KOPT-K1 (cell line): ENCODE results near the gene SYNE1.

Experiments
- H3K27ac ChIP-seq: fragments of 200-600 bp; sonication (generic); 2 replicates; pipeline ENCODE4 v1.5.1; 2016; ENCODE audit warnings: antibody characterized with exemption, mild to moderate bottlenecking, low read depth, low read length; ENCODE audit not compliant: poor library complexity, severe bottlenecking
- H3K36me3 ChIP-seq: fragments of 200-600 bp; sonication (generic); 2 replicates; pipeline ENCODE4 v1.5.1; 2017; ENCODE audit warnings: antibody characterized with exemption, mild to moderate bottlenecking, low read length, moderate library complexity; ENCODE audit not compliant: insufficient read depth
- H3K9me3 ChIP-seq: fragments of 200-600 bp; sonication (generic); 2 replicates; pipeline ENCODE4 v1.5.1; 2017; ENCODE audit warnings: antibody characterized with exemption, low read length, mild to moderate bottlenecking; ENCODE audit not compliant: insufficient read depth, poor library complexity, severe bottlenecking

The SYNE1 gene

DNA sequence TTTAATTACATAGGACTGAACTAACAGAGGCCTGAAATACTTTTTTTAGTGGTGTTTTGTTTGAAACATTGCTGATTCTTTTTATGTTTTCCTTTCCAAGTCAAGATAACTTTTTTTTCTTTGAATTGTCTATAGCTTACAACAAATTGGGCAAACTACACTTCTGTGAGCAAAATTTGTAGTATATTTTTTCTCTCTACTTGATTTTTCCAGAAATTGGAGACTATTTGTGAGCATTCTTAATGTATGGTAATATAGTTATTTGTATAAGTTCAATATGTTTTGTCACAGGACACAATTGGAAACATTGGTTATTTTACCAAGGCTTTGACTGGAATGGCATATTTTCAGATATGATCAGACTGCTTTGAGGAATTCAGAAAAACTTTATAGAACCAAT lies 216.5 kb downstream of the SYNE1 start:
- H3K9me3 ChIP-seq = peaks cover 13% of the 10 kb centered on the region
- H3K27ac ChIP-seq = no peak overlapping the region

DNA sequence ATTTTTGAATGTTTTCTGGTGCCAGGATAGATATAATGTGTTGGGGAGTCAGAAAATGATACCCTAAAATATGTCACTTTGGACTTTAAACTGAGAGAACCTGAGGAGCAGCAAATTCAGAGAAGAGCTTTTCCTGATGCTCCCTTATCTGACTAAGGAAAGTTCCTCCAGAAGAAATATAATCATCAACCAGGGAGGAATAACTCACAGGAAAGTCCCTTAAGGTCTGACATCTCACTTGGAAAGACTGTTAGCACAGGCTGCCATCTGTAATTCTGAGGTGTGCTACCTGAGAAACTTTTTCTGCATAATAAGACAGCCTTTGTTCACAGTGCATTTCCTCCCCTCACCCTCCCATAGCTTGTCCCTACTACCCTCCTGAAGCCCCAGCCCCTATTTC lies 218.6 kb downstream of the SYNE1 start:
- Histone ChIP-seq H3K27ac (no peak overlapping the region), H3K9me3 (peaks cover 13% of the 10 kb centered on the region), H3K36me3 (no peaks in the 10 kb centered on the region)

More for the DNA sequence above, 216.5 kb downstream of the SYNE1 start:
- no peaks in the 10 kb centered on the region for H3K36me3 ChIP-seq

DNA sequence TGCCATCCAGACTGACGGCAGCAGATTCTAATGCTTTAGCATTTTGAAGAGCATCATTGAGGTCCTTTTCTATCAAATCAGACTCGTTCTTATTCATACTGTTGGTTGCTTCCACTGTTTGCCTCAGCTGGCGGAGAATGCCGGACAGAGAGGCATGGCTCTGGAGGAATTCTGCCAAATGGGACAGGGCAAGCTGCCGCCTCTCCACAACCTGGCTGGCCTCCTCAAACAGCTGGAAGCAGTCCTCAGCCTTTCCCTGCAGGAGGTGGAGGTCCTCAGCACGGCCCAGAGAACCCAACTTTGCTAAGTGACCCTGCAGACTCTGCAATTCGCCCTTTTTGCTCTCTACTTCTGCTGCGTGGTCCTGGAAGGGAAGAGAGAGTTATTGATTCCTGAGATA lies 220.5 kb downstream of the SYNE1 start:
- H3K9me3 ChIP-seq = peaks cover 13% of the 10 kb centered on the region
- no peaks in the 10 kb centered on the region for H3K36me3 ChIP-seq
- H3K27ac ChIP-seq = no peak overlapping the region

DNA sequence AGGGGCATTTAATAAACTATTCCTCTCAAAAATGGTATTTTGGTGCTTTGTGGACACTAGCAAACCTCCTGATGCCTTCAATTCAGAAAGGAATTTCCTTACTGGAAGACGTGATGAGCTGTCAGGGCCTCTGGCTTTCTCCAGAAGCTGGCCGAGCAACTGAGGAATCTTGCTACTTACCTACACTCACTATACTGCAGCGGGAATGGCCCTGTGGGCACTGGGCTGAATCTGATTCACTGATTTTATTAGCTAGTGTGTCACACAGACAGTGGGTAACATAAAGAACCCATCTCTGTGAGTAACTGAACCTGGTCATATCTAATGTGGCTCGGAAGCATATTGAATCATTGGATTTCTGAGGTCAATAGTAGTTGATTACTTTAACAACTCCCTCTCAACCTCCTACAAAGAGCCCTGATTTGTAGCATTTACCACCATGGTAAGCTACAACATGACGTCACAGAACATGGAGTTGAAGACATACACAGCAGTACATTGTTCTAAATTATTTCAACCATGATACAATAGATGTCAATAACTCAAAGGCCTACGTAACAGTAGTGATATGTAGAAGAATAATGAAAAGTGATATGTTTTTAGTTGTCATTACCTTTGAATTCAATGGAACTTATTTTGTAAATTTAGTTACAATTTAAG lies 232.1 kb downstream of the SYNE1 start:
- no peaks in the 10 kb centered on the region for H3K9me3 ChIP-seq

DNA sequence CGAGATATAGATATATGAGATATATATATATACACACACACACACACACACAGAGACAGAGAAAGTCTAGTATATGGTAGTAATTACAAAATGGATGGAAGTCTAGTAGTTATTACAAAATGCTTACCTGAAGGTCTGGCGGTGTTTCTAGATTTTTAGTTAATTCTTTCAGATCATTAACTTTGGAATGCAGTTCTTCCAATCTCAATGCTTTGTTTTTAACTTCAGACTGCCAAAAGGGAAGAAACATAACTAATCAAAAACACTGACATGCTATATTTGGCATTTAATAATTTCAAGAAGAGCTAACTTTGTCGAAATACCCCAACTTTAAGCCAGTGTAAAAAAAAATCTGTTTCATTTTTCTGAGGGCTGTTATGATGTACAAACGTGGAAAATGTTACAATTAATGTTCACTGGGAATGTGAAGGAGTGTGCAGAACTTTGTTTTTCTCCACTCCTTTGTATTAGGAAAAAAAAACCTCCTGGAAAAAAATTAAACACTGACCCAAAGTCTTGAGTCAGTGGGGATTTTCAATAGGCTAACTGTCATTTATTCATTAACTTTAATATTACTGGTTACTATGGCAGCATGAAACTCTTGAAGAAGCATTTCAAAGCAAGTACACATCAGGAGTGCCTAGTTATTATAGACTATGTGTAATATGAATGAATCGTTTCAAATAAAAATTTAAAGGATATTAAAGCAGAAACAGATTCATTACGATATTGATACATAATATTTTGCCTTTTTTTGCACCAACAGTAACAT lies 232.9 kb downstream of the SYNE1 start:
- H3K27ac ChIP-seq = no peak overlapping the region
- H3K36me3 ChIP-seq = no peaks in the 10 kb centered on the region
- no peaks in the 10 kb centered on the region for H3K9me3 ChIP-seq

More for the DNA sequence above, 232.1 kb downstream of the SYNE1 start:
- H3K36me3 ChIP-seq = no peaks in the 10 kb centered on the region
- H3K27ac ChIP-seq = no peak overlapping the region

DNA sequence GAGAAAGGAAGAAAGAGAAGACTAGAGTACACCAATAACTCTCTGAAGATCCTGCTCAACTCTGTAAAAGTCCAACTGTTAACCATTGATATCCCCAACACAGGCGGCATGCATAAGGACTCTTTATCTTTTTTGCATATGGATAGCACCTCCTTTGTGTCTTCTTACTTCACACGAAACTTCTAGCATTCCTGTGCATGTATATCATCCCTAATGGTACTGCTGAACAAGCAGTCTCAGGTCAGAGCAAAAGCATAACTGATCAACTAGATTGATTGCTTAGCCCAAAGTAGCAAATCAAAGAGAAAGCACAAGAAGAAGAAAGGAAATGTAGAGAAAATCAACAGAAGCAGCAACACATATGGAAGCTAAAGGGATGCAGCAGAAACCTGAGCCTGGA lies 234.4 kb downstream of the SYNE1 start:
- no peaks in the 10 kb centered on the region for H3K9me3 ChIP-seq
- H3K36me3 ChIP-seq = no peaks in the 10 kb centered on the region
- H3K27ac ChIP-seq = no peak overlapping the region

DNA sequence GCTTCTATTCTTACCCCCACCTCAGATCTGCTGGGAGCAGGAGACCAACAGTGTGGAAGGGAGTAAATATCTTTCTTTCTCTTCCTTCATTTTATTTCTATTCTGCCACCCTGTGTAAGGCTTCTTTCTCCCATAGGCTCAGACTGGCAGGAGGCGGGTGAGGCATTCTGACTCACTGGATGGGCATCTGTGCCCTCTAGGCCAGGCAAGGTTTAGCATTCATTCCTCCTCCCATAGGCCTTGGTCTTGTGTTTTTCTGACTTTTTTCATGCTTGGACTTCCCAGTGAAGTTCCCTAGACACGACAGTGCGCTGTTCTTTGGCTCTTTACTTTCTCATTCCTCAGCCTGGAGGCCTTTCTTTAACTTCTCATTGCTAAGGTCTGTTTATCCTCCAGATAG lies 235.2 kb downstream of the SYNE1 start:
- H3K27ac ChIP-seq = no peak overlapping the region
- no peaks in the 10 kb centered on the region for H3K9me3 ChIP-seq

DNA sequence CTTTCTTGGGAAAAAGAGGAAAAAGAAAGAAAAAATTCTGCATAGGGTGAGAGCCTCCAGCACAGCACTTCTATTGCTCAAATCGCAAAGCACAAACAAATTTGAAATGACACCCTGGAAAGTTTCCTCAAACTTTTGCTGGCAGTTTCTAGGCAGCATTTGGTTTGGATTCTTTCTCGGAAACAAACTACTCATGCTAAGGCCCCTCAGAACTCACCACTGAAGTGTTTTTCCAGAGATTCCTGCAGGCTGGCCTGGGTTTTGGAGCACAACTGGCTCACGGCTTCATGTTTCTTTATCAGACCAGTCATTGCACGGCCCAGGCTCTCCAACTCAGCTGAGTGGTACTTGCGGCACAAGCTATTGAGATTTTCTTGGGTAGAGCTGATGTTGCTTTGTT lies 237.8 kb downstream of the SYNE1 start:
- H3K9me3 ChIP-seq = no peaks in the 10 kb centered on the region
- no peaks in the 10 kb centered on the region for H3K36me3 ChIP-seq
- no peak overlapping the region for H3K27ac ChIP-seq

More for the DNA sequence above, 235.2 kb downstream of the SYNE1 start:
- no peaks in the 10 kb centered on the region for H3K36me3 ChIP-seq

DNA sequence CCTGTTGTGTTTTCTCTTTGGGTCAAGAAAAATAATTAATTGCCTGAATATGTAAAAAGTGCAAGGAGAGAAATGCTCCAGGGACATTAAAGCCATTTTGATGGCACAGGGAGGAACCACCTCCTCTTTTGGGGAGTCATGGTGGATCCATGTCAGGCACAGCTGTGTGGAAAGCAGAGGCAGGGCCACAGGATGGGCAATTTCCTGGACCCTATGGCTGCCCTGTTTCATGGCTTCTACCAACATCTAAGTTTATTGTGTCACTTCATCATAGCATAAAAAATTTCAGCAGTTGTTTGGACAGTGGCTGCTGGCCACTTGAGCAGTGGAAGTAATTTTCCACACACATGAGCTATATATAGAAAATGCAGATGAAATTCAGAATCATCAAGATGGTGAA lies 238.2 kb downstream of the SYNE1 start:
- Histone ChIP-seq H3K27ac (no peak overlapping the region), H3K9me3 (no peaks in the 10 kb centered on the region), H3K36me3 (no peaks in the 10 kb centered on the region)

DNA sequence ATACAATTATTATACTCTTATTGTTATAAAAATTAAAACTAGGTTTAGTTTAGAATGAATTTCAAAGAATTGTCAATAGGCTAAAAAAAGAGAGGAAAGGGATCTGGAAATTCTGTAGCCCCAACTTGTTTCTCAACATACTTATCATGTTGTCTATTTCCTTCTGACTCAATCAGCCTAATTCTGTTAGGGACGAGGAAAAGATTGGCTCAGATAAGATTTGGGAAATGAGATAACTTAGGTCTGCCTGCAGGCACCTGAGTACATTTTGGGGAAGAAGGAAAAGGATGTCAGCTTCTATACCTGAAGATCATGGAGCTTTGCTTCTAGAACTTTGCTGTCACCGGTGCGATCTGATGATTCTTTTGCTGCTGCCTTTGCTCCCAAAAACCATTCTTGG lies 238.8 kb downstream of the SYNE1 start:
- no peaks in the 10 kb centered on the region for H3K36me3 ChIP-seq
- no peaks in the 10 kb centered on the region for H3K9me3 ChIP-seq
- no peak overlapping the region for H3K27ac ChIP-seq

DNA sequence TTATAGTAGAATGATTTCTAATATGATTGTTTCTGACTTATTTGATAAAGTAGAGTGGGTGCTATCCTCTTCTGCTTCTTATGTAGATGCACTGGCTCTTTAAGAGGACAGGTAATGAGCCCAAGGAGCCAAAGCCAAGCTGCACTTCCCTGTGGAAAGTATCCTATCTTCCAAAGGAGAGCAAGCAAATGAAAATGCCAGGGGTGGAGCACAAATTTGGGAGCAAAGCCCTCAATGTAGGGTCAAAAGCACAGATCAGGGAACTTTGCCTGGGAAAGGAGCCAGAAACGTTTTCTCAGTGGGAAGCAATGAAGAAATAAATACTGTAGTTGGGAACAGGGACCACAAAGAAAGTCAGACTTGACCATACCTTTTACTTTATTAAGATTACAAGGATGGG lies 242.9 kb downstream of the SYNE1 start:
- no peaks in the 10 kb centered on the region for H3K9me3 ChIP-seq
- no peak overlapping the region for H3K27ac ChIP-seq
- no peaks in the 10 kb centered on the region for H3K36me3 ChIP-seq

DNA sequence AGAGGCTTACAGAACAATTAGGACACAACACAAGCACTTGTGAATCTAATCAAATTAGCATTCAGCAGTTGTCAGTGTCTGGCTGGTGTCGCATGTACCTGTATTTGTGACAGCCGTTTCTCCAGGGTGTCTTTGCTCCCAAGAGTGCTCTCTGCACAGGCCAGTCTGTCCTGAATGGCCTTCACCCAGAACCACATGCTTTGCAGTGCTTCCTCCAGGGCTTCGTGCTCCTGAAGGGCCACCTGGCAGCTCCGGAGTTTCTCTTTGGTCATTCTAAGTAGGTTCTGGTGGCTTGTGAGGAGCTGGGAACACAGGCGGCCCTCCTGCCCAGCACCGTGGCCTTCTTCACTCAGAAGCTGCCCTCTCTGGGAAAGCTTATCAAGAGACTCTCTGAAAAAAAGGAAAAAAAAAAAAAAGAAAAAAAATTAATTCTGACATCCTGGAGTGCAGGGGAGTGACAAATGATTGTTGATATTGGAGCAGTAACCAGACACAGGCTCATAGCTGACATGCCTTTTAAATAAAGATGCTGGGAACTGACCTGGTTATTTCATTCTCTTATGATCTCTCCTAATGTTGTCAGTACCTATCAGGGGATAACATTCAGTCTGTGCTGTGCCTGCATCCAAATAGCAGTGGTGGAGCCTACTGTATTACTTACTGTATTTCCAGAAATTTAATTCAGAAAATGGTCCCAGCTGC lies 245.8 kb downstream of the SYNE1 start:
- H3K9me3 ChIP-seq = no peaks in the 10 kb centered on the region
- H3K27ac ChIP-seq = no peak overlapping the region
- H3K36me3 ChIP-seq = no peaks in the 10 kb centered on the region

DNA sequence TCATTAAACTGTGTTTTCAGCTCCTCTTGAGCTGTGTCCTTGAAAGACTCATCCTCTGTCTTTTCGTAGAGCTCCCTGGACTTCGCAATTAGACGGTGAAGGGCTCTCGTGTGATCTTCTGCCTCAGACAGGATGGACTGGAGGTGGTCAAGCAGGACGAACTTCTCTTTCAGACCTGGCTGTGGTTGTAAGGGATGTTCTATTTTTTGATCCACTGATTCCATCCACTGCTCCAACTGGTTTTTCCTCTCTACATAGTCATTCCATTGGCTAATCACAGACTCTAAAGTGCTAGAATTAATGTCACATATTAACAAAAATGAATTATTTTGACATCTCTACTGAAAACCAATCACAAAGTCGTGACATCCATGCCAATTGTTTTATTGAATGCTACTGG lies 250.1 kb downstream of the SYNE1 start:
- no peaks in the 10 kb centered on the region for H3K36me3 ChIP-seq
- no peaks in the 10 kb centered on the region for H3K9me3 ChIP-seq
- no peak overlapping the region for H3K27ac ChIP-seq

DNA sequence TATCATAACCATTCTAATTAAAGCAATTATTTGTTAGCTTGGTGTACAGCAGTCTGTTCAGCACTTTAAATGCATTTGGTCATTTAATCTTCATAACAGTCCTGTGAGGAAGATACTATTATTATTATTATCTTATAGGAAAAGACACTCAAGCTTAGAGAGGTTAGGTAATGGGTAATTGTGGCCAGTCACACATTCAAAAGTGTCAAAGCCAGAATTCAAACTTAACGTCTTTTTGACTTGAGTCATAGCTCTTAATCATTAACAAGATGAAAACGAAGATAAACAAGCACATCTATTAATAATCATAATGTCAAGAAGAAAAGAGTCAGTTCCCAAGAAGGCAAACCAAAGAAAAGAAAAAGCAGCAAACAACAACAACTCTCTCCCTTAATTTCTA lies 251.0 kb downstream of the SYNE1 start:
- no peaks in the 10 kb centered on the region for H3K9me3 ChIP-seq
- no peak overlapping the region for H3K27ac ChIP-seq
- H3K36me3 ChIP-seq = no peaks in the 10 kb centered on the region

DNA sequence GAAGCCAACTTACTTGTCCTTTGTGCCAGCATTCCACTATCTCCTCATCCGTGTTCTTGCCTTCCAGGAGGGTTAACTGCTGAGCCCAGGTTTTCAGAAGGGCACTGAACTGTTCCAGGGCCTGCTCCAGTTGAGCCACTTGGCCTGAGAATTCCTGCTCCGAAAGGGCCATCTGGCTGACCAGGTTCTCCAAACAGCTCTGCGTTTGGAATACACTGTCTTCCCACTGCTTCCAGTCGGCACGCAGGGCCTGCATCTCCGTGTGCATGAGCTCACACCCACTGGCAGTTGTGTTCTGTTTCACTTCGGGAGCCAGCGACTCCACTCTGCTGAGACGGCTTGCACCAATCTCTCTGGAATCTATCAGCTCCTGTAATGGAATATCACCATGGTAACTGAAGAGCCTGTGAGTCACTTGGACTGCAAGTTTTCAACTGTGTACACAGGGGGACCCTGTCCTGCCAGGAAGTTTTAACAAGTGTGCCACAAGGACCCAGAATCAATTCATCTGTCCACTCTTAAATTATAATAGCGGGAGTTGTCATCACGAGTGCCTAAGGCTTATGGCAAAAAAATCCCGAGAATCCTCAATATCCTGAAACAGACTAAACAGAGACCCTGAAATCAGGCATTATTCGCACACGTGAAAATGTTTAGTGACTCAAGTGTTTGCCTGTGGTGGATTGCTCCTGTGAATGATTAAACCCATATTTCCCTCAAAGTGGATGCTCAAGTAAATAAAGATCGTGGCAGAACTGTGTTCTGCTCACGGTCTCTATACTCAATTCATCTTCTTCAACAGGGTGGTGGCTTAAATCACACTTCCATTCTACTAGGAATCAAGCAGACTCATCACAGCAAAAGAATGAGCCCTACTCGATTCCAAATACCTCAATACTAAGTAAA lies 255.9 kb downstream of the SYNE1 start:
- H3K36me3 ChIP-seq = no peaks in the 10 kb centered on the region
- H3K27ac ChIP-seq = no peak overlapping the region
- no peaks in the 10 kb centered on the region for H3K9me3 ChIP-seq
